SK-N-SH (cell line): ENCODE data around the gene PON3. TPM values are rescaled to one million over a fixed set of nuclear protein-coding genes. Genes with fewer than 3 reads are reported as not detected.

Experiments used
- CTCF ChIA-PET: fragments of 300-600, 350-600 bp; formaldehyde crosslinking; extraction: SDS; loops from one replicate; lab custom pipeline; 2021; lab: Yijun Ruan, JAX
- POLR2A ChIA-PET: fragments of 350-600 bp; sonication (Branson Sonifier 250); formaldehyde crosslinking; extraction: SDS; loops from one replicate; lab custom pipeline; 2020; ENCODE audit warnings: antibody characterized with exemption, inconsistent platforms; lab: Yijun Ruan, JAX
- DNase-seq: peaks from one replicate; pipeline ENCODE4 v3.0.0; 2012
- H2AFZ ChIP-seq: fragments of 200-600 bp; sonication (generic); 2 replicates; pipeline ENCODE4 v1.8.1; 2016; ENCODE audit warnings: antibody characterized with exemption, mild to moderate bottlenecking, low read depth
- H3F3A ChIP-seq: fragments of 200-600 bp; sonication (generic); replicated peaks from 2 replicates; pipeline ENCODE3; 2016; ENCODE audit warnings: antibody characterized with exemption, mild to moderate bottlenecking; ENCODE audit not compliant: insufficient read depth
- H3K27ac ChIP-seq, 2 experiments: fragments of 200-500 bp in 1 of 2; fragments of 200-600 bp in 1 of 2; sonication (Bioruptor generic) in 1 of 2; sonication (generic), shearing (Covaris generic) in 1 of 2; 2 replicates each; pipeline versions ENCODE4 v1.5.1 to v1.6.1; 2014 to 2016; ENCODE audit warnings: low read depth in 2 of 2, inconsistent platforms in 1 of 2, low read length in 1 of 2, mild to moderate bottlenecking in 1 of 2, mixed read lengths in 1 of 2
- H3K27me3 ChIP-seq: fragments of 200-600 bp; sonication (generic), shearing (Covaris generic); 2 replicates; pipeline ENCODE4 v1.6.1; 2016; ENCODE audit warnings: mixed run types; ENCODE audit not compliant: insufficient read depth
- H3K36me3 ChIP-seq, 2 experiments: fragments of 200-500 bp in 1 of 2; fragments of 200-600 bp in 1 of 2; sonication (Bioruptor generic) in 1 of 2; sonication (generic) in 1 of 2; replicated peaks in 1 of 2; 2 replicates each; pipeline versions ENCODE3 to v1.5.1; 2014 to 2016; ENCODE audit warnings: low read length in 1 of 2, mild to moderate bottlenecking in 1 of 2; ENCODE audit not compliant: insufficient read depth in 2 of 2, control insufficient read depth in 1 of 2
- H3K4me1 ChIP-seq, 2 experiments: fragments of 200-500 bp in 1 of 2; fragments of 200-600 bp in 1 of 2; sonication (Bioruptor generic) in 1 of 2; sonication (generic), shearing (Covaris generic) in 1 of 2; 2 replicates each; pipeline versions ENCODE4 v1.5.1 to v1.6.1; 2014 to 2016; ENCODE audit warnings: low read depth in 1 of 2, low read length in 1 of 2, mixed run types in 1 of 2; ENCODE audit not compliant: insufficient read depth in 2 of 2, control insufficient read depth in 1 of 2
- H3K4me2 ChIP-seq: fragments of 200-600 bp; sonication (generic), shearing (Covaris generic); 2 replicates; pipeline ENCODE4 v1.6.1; 2017; ENCODE audit warnings: mixed run types
- H3K4me3 ChIP-seq, 2 experiments: fragments of 200-500 bp in 1 of 2; fragments of 200-600 bp in 1 of 2; sonication (Bioruptor generic) in 1 of 2; sonication (generic), shearing (Covaris generic) in 1 of 2; 2 replicates each; pipeline versions ENCODE4 v1.5.1 to v1.8.1; 2014 to 2016; ENCODE audit warnings: low read depth in 2 of 2, inconsistent platforms in 1 of 2, low read length in 1 of 2, mild to moderate bottlenecking in 1 of 2, mixed read lengths in 1 of 2, moderate library complexity in 1 of 2
- H3K79me2 ChIP-seq: fragments of 200-600 bp; sonication (generic); 2 replicates; pipeline ENCODE4 v1.8.1; 2017; ENCODE audit warnings: mild to moderate bottlenecking; ENCODE audit not compliant: insufficient read depth
- H3K9ac ChIP-seq: fragments of 200-600 bp; sonication (generic); 2 replicates; pipeline ENCODE4 v1.6.1; 2017; ENCODE audit warnings: mixed run types
- H3K9me2 ChIP-seq: fragments of 200-600 bp; sonication (generic); 2 replicates; pipeline ENCODE4 v1.6.1; 2017; ENCODE audit warnings: mixed run types
- H3K9me3 ChIP-seq: fragments of 200-600 bp; sonication (generic); 2 replicates; pipeline ENCODE4 v1.6.1; 2017; ENCODE audit warnings: mixed run types, mild to moderate bottlenecking, moderate library complexity
- H4K20me1 ChIP-seq: fragments of 200-600 bp; sonication (generic); 2 replicates; pipeline ENCODE4 v1.6.1; 2017; ENCODE audit warnings: mild to moderate bottlenecking, mixed run types; ENCODE audit not compliant: insufficient read depth
- EP300 ChIP-seq, 2 experiments: IDR thresholded peaks; 2 replicates each; pipeline versions ENCODE4 v1.4.0 to v1.6.1; 2012; ENCODE audit warnings: borderline replicate concordance in 1 of 2, low read depth in 1 of 2, low read length in 1 of 2
- EZH2phosphoT487 ChIP-seq: fragments of 200-600 bp; sonication (generic); IDR thresholded peaks from 2 replicates; pipeline ENCODE4 v1.6.1; 2017; ENCODE audit warnings: low read depth, mixed run types, mild to moderate bottlenecking, antibody characterized with exemption, moderate library complexity, borderline replicate concordance
- FOSL2 ChIP-seq: IDR thresholded peaks from 2 replicates; pipeline ENCODE4 v1.4.0; 2012; ENCODE audit warnings: low read depth, mild to moderate bottlenecking, moderate library complexity, borderline replicate concordance
- FOXJ3 ChIP-seq: sonication (generic); formaldehyde crosslinking; IDR thresholded peaks from 2 replicates; pipeline ENCODE4 v1.5.1; 2020; ENCODE audit warnings: mild to moderate bottlenecking, missing genetic modification reagents
- FOXM1 ChIP-seq: IDR thresholded peaks from 2 replicates; pipeline ENCODE4 v1.4.0; 2012; ENCODE audit warnings: low read depth, mild to moderate bottlenecking
- JUND ChIP-seq: IDR thresholded peaks from 2 replicates; pipeline ENCODE4 v1.4.0; 2012
- MEF2A ChIP-seq: IDR thresholded peaks from 2 replicates; pipeline ENCODE4 v1.4.0; 2012; ENCODE audit warnings: low read depth, borderline replicate concordance
- MXI1 ChIP-seq: IDR thresholded peaks from 2 replicates; pipeline ENCODE4 v1.6.1; 2012; ENCODE audit warnings: mild to moderate bottlenecking, low read depth, low read length, improper control_type of control experiment
- NFIC ChIP-seq: IDR thresholded peaks from 2 replicates; pipeline ENCODE4 v1.4.0; 2012; ENCODE audit warnings: borderline replicate concordance
- RFX5 ChIP-seq: IDR thresholded peaks from 2 replicates; pipeline ENCODE4 v1.6.1; 2012; ENCODE audit warnings: mild to moderate bottlenecking, improper control_type of control experiment, low read length
- TAF1 ChIP-seq: IDR thresholded peaks from 2 replicates; pipeline ENCODE4 v1.6.1; 2012; ENCODE audit warnings: low read depth, mild to moderate bottlenecking, low read length, moderate library complexity, borderline replicate concordance
- TCF12 ChIP-seq: IDR thresholded peaks from 2 replicates; pipeline ENCODE4 v1.4.0; 2012
- TEAD4 ChIP-seq: IDR thresholded peaks from 2 replicates; pipeline ENCODE4 v1.4.0; 2012; ENCODE audit warnings: mild to moderate bottlenecking, borderline replicate concordance; ENCODE audit not compliant: insufficient read depth
- YY1 ChIP-seq: IDR thresholded peaks from 2 replicates; pipeline ENCODE4 v1.4.0; 2012; ENCODE audit warnings: low read depth, mild to moderate bottlenecking
- WGBS: methylation state at CpG from one replicate; pipeline ENCODE4 v1.1.6; 2017; ENCODE audit warnings: low lambda C conversion rate; 5-methylcytosine and 5-hydroxymethylcytosine counted together
- polyA plus RNA-seq, 3 experiments: library from polyadenylated mRNA; depleted of rRNA; stranded (reverse); fragments of >200 nt; gene quantifications; 2 replicates each; pipeline ENCODE4 v1.2.3, GENCODE V29; 2012
- TF ChIP-seq, protein P1 (sequence below): fragments of 150-350 bp; IDR thresholded peaks from 2 replicates; pipeline ENCODE4 v1.6.1; 2016; ENCODE audit warnings: mild to moderate bottlenecking, low read depth, low read length
- TF ChIP-seq, protein P2 (sequence below): IDR thresholded peaks from 2 replicates; pipeline ENCODE4 v1.6.1; 2012; ENCODE audit warnings: mild to moderate bottlenecking, low read depth, low read length, moderate library complexity
- TF ChIP-seq, protein P3 (sequence below): fragments of 150-350 bp; IDR thresholded peaks from 2 replicates; pipeline ENCODE4 v1.6.1; 2017; ENCODE audit warnings: antibody characterized with exemption, low read length, low read depth, borderline replicate concordance

PON3 gene
- polyA plus RNA-seq, 1 of the 3 experiments (the other 2 are of a cell fraction), result not detected

DNA sequence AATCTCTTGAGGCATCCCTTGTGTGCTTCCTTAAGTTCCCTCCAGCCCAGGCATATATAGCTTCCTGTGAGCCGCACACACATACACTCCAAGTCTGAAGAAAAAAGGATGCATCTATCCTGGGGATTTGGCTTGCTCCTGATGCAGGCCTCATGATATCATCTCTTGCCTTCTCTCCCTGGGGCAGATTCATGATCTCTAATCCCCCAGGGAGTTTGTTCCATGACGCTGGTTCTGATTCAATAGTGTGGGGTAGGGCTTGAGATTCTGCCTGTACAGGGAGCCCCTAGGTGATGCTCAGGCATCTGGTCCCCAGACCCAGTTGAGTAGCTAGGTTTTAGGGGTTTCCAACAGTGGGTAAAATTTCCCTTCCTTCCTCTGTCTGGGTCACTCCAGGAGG, 73.3 kb downstream of the PON3 start:
- no peaks in the 10 kb centered on the region for H3F3A ChIP-seq
- no peaks in the 10 kb centered on the region; a peak in 1 of 4 replicates for H3K4me1 ChIP-seq
- no peak overlapping the region for H3K9ac ChIP-seq
- no peak overlapping the region for H2AFZ ChIP-seq
- POLR2A ChIA-PET, result no interaction called here
- no peaks in the 10 kb centered on the region for H3K27me3 ChIP-seq
- TF ChIP-seq FOSL2 (no peak), EP300 (IDR thresholded peaks at IDR 0.05; ENCODE audit: borderline replicate concordance in 1 of 2, low read depth in 1 of 2, low read length in 1 of 2) (no peak), RFX5 (no peak)
- WGBS, result 24% methylated on average over 2 of the region's 2 CpGs
- H3K9me2 ChIP-seq, result no peaks in the 10 kb centered on the region
- H3K4me3 ChIP-seq, result no peak overlapping the region
- H4K20me1 ChIP-seq, result no peaks in the 10 kb centered on the region
- no peak overlapping the region for H3K4me2 ChIP-seq
- peak; percentile 19 for DNase-seq
- H3K79me2 ChIP-seq, result no peaks in the 10 kb centered on the region
- no peak overlapping the region for H3K27ac ChIP-seq
- no peaks in the 10 kb centered on the region for H3K9me3 ChIP-seq
- H3K36me3 ChIP-seq, result no peaks in the 10 kb centered on the region
- CTCF ChIA-PET, result interaction anchor here (0.8 to 1.4 kb wide), 5 partner anchors 9 to 155 kb away, joined by 3 to 4 read pairs (median 3); no protein-coding TSS in a partner anchor

DNA sequence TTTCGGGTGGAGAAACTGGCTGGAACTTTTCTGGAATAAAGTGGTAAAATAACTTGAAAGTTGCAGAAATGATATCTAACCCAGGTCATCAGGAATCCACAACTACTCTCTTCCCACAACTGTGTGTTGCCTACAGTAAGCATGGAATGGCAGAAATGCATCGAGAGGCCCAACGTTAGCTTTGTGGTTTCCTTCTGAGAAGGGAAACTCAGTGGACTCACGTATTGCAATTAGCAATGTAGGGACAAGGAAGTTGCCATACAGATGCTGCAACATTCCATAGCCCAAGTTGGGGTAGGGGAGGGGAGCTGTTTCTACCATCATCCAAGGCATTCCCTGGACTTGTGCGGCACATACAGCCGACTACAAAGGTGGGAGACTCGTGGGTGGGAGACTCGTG, 73.8 kb downstream of the PON3 start:
- H3K9ac ChIP-seq, result no peak overlapping the region
- H3K9me2 ChIP-seq, result no peaks in the 10 kb centered on the region
- no peaks in the 10 kb centered on the region for H3K36me3 ChIP-seq
- CTCF ChIA-PET, result interaction anchor here (1.2 kb wide), 1 partner anchor 13 kb away, joined by 3 read pairs; no protein-coding TSS in a partner anchor
- H2AFZ ChIP-seq, result no peak overlapping the region
- no peak overlapping the region for H3K4me3 ChIP-seq
- no peaks in the 10 kb centered on the region for H3K9me3 ChIP-seq
- no peak overlapping the region for H3K4me2 ChIP-seq
- no peaks in the 10 kb centered on the region for H3K27me3 ChIP-seq
- H3F3A ChIP-seq, result no peaks in the 10 kb centered on the region
- 34% methylated on average over 8 of the region's 8 CpGs for WGBS
- H3K27ac ChIP-seq, result no peak overlapping the region
- POLR2A ChIA-PET, result no interaction called here
- DNase-seq, result no peak
- H3K79me2 ChIP-seq, result no peaks in the 10 kb centered on the region
- H4K20me1 ChIP-seq, result no peaks in the 10 kb centered on the region
- TF ChIP-seq, protein P1, sequence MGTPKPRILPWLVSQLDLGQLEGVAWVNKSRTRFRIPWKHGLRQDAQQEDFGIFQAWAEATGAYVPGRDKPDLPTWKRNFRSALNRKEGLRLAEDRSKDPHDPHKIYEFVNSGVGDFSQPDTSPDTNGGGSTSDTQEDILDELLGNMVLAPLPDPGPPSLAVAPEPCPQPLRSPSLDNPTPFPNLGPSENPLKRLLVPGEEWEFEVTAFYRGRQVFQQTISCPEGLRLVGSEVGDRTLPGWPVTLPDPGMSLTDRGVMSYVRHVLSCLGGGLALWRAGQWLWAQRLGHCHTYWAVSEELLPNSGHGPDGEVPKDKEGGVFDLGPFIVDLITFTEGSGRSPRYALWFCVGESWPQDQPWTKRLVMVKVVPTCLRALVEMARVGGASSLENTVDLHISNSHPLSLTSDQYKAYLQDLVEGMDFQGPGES, result no peak
- TF ChIP-seq FOXM1 (no peak), JUND (no peak), MEF2A (no peak), NFIC (no peak), EZH2phosphoT487 (no peak), YY1 (no peak), TEAD4 (no peak), TCF12 (no peak), MXI1 (no peak), FOXJ3 (CRISPR knock-in tag) (no peak), TAF1 (no peak)
- TF ChIP-seq, protein P2, sequence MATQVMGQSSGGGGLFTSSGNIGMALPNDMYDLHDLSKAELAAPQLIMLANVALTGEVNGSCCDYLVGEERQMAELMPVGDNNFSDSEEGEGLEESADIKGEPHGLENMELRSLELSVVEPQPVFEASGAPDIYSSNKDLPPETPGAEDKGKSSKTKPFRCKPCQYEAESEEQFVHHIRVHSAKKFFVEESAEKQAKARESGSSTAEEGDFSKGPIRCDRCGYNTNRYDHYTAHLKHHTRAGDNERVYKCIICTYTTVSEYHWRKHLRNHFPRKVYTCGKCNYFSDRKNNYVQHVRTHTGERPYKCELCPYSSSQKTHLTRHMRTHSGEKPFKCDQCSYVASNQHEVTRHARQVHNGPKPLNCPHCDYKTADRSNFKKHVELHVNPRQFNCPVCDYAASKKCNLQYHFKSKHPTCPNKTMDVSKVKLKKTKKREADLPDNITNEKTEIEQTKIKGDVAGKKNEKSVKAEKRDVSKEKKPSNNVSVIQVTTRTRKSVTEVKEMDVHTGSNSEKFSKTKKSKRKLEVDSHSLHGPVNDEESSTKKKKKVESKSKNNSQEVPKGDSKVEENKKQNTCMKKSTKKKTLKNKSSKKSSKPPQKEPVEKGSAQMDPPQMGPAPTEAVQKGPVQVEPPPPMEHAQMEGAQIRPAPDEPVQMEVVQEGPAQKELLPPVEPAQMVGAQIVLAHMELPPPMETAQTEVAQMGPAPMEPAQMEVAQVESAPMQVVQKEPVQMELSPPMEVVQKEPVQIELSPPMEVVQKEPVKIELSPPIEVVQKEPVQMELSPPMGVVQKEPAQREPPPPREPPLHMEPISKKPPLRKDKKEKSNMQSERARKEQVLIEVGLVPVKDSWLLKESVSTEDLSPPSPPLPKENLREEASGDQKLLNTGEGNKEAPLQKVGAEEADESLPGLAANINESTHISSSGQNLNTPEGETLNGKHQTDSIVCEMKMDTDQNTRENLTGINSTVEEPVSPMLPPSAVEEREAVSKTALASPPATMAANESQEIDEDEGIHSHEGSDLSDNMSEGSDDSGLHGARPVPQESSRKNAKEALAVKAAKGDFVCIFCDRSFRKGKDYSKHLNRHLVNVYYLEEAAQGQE, result no peak
- TF ChIP-seq, protein P3, sequence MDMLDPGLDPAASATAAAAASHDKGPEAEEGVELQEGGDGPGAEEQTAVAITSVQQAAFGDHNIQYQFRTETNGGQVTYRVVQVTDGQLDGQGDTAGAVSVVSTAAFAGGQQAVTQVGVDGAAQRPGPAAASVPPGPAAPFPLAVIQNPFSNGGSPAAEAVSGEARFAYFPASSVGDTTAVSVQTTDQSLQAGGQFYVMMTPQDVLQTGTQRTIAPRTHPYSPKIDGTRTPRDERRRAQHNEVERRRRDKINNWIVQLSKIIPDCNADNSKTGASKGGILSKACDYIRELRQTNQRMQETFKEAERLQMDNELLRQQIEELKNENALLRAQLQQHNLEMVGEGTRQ, result no peak
- no peaks in the 10 kb centered on the region; a peak in 1 of 4 replicates for H3K4me1 ChIP-seq
